H1 (cell line): ENCODE measurements around the gene HOXB9. TPM values are rescaled to one million over a fixed set of nuclear protein-coding genes. Genes with fewer than 3 reads are reported as not detected.

ENCODE experiments used
- CHD7 ChIP-seq: fragments of 300-600 bp; sonication (generic); IDR thresholded peaks from 2 replicates; pipeline ENCODE4 v1.7.1; 2012; ENCODE audit warnings: low read length, moderate library complexity, mild to moderate bottlenecking, inconsistent platforms; ENCODE audit not compliant: insufficient replicate concordance
- EP300 ChIP-seq, 2 experiments: IDR thresholded peaks; 1 replicate in 1 of 2; 2 replicates in 1 of 2; pipeline ENCODE4 v1.6.1; 2011 to 2012; ENCODE audit warnings: low read depth in 2 of 2, low read length in 2 of 2, mild to moderate bottlenecking in 2 of 2, borderline replicate concordance in 1 of 2, inconsistent platforms in 1 of 2, moderate library complexity in 1 of 2
- EZH2 ChIP-seq: fragments of 200-600 bp; sonication (generic); IDR thresholded peaks from 2 replicates; pipeline ENCODE4 v1.7.1; 2012; ENCODE audit warnings: low read depth, mild to moderate bottlenecking, moderate library complexity, low read length, inconsistent platforms; ENCODE audit not compliant: severe bottlenecking
- HDAC6 ChIP-seq: IDR thresholded peaks from one replicate; pipeline ENCODE4 v1.7.1; 2012; ENCODE audit warnings: low read depth, mild to moderate bottlenecking, inconsistent platforms, low read length, moderate library complexity
- RNF2 ChIP-seq: fragments of 200-900, 300-1000 bp; sonication (generic); IDR thresholded peaks from 2 replicates; pipeline ENCODE4 v1.7.1; 2016; ENCODE audit warnings: borderline replicate concordance, low read depth, mild to moderate bottlenecking, antibody characterized with exemption, low read length; ENCODE audit not compliant: poor library complexity, severe bottlenecking; ENCODE audit errors: missing control alignments
- TBP ChIP-seq: IDR thresholded peaks from 2 replicates; pipeline ENCODE4 v1.6.1; 2011; ENCODE audit warnings: low read depth, low read length, improper control_type of control experiment
- polyA plus RNA-seq, 7 experiments: library from polyadenylated mRNA; depleted of rRNA in 3 of 7; stranded (reverse) in 5 of 7; unstranded in 2 of 7; fragments of >200 nt in 5 of 7; fragments of 200-250 nt in 2 of 7; gene quantifications; 1 replicate in 5 of 7; 2 replicates in 1 of 7; 4 replicates in 1 of 7; pipeline versions ENCODE4 v1.2.1 to v1.2.3, GENCODE V29; 2011 to 2013; ENCODE audit warnings: missing spikeins in 2 of 7, mixed read lengths in 2 of 7
- total RNA-seq: library from RNA; stranded (reverse); fragmentation: NEBNext Ultra II Directional; extraction: Animal tissue kit (Norgen Biotek cat#: 25700); gene quantifications from 2 replicates; pipeline ENCODE4 v1.2.1, GENCODE V29; 2021
- TF ChIP-seq, protein P1 (sequence below): IDR thresholded peaks from 2 replicates; pipeline ENCODE4 v1.6.1; 2012; ENCODE audit warnings: low read length, inconsistent platforms

The HOXB9 gene
- total and polyA plus RNA-seq, 2 of the 8 experiments (the other 6 are each of a cell fraction or from before 2014, with no cell fraction given), result not detected

GRCh38 chr17:48615963-48616716 is 10.0 kb downstream of the HOXB9 start (continued):
- no peak for TF ChIP-seq CHD7
- no peak for TF ChIP-seq EP300 (IDR thresholded peaks at IDR 0.05; ENCODE audit: borderline replicate concordance in 1 of 2, low read depth in 2 of 2, low read length in 2 of 2)
- TF ChIP-seq TBP, result no peak
- TF ChIP-seq, protein P1, sequence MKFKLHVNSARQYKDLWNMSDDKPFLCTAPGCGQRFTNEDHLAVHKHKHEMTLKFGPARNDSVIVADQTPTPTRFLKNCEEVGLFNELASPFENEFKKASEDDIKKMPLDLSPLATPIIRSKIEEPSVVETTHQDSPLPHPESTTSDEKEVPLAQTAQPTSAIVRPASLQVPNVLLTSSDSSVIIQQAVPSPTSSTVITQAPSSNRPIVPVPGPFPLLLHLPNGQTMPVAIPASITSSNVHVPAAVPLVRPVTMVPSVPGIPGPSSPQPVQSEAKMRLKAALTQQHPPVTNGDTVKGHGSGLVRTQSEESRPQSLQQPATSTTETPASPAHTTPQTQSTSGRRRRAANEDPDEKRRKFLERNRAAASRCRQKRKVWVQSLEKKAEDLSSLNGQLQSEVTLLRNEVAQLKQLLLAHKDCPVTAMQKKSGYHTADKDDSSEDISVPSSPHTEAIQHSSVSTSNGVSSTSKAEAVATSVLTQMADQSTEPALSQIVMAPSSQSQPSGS, result no peak
- TF ChIP-seq RNF2, result peak; percentile 93
- no peak for TF ChIP-seq HDAC6
- peak; percentile 94 for TF ChIP-seq EZH2
